Stimulated activated CD4-positive, alpha-beta T cell treated with anti-CD3 and anti-CD28 coated beads, Interleukin-2, amount 100 ng/mL, for 48 hours (primary cell): Measurements from ENCODE around the gene ZNG1A.
"Not testable (repeated sequence)": the region's sequence is repeated elsewhere in the genome, so short reads cannot be mapped to it uniquely, and the experiment has no call there.

Source experiments
- DNase-seq, 2 donors: peaks; one replicate each; pipeline ENCODE4 v3.0.0-alpha.2; 2020

Gene ZNG1A

GRCh38 chr9:178970-179383 lies at the start of gene ZNG1A:
Gene ZNG1A (minus strand): TSS chr9:179056. CDS start chr9:178969, 87 bp downstream.
- peak; percentile 47 to 53 for DNase-seq

- DNase-seq: no peak
These were observed 49.0 kb upstream of the ZNG1A start for GRCh38 chr9:227860-228259.

- no peak for DNase-seq
These were observed 46.0 kb upstream of the ZNG1A start for GRCh38 chr9:224582-225520.

- DNase-seq: no peak
These were observed 45.2 kb upstream of the ZNG1A start for GRCh38 chr9:224026-224425.

GRCh38 chr9:223152-223551 lies 44.3 kb upstream of the ZNG1A start:
- no peak for DNase-seq

- no peak for DNase-seq
These were observed 43.3 kb upstream of the ZNG1A start for GRCh38 chr9:221989-222776.

GRCh38 chr9:219670-220365 lies 41.0 kb upstream of the ZNG1A start:
- DNase-seq: no peak

- not testable (repeated sequence) for DNase-seq
These were observed 40.2 kb upstream of the ZNG1A start for GRCh38 chr9:219036-219435.

- DNase-seq: no peak
These were observed 39.1 kb upstream of the ZNG1A start for GRCh38 chr9:217950-218349.

- no peak for DNase-seq
These were observed 38.0 kb upstream of the ZNG1A start for GRCh38 chr9:216866-217265.

- DNase-seq: no peak
These were observed 36.8 kb upstream of the ZNG1A start for GRCh38 chr9:215631-216155.

GRCh38 chr9:214648-215493 lies 36.0 kb upstream of the ZNG1A start, which contains the start of gene DOCK8:
Gene DOCK8 (plus strand): TSS chr9:214865. CDS start chr9:214977, 112 bp downstream.
- peak; percentile 44 to 57 for DNase-seq

GRCh38 chr9:214351-214647 lies 35.4 kb upstream of the ZNG1A start:
- DNase-seq: no peak

- not testable (repeated sequence) for DNase-seq
These were observed 35.0 kb upstream of the ZNG1A start for GRCh38 chr9:213901-214300.

- DNase-seq: no peak
These were observed 33.4 kb upstream of the ZNG1A start for GRCh38 chr9:212297-212696.

- no peak for DNase-seq
These were observed 32.7 kb upstream of the ZNG1A start for GRCh38 chr9:211557-211956.

GRCh38 chr9:211036-211435 lies 32.2 kb upstream of the ZNG1A start:
- no peak for DNase-seq

- no peak for DNase-seq
These were observed 30.4 kb upstream of the ZNG1A start for GRCh38 chr9:209143-209758.

GRCh38 chr9:206481-206880 lies 27.6 kb upstream of the ZNG1A start:
- no peak for DNase-seq

- DNase-seq: not testable (repeated sequence)
These were observed 20.7 kb upstream of the ZNG1A start for GRCh38 chr9:199601-200000.

GRCh38 chr9:178140-178825 lies 573 bp downstream of the ZNG1A start:
- not testable (repeated sequence) for DNase-seq
